Heart right ventricle (tissue), 16 donors: ENCODE measurements around the gene ATG4C. TPM values are rescaled to one million over a fixed set of nuclear protein-coding genes. Genes with fewer than 3 reads are reported as not detected.

ENCODE experiments used
- ATAC-seq, 8 donors: fragments of 200-7000 bp; cut with Tn5 transposase; one replicate each; pipeline ENCODE4 v1.9.1; 2020; ENCODE audit warnings: mild to moderate bottlenecking in 8 of 8, moderate library complexity in 8 of 8, moderate number of reproducible peaks in 1 of 8
- DNase-seq, 2 donors: peaks; one replicate each; pipeline ENCODE4 v3.0.0-alpha.2; 2020
- H3K27ac ChIP-seq, 10 donors: fragments of 200-600 bp; sonication (generic) in 2 of 10; one replicate each; pipeline versions ENCODE4 v1.5.0 to v1.8.0; 2020 to 2022; ENCODE audit warnings: mild to moderate bottlenecking in 3 of 10
- H3K27me3 ChIP-seq, 7 donors: fragments of 200-600 bp; one replicate each; pipeline ENCODE4 v1.8.0; 2021 to 2022; ENCODE audit warnings: mild to moderate bottlenecking in 2 of 7
- H3K36me3 ChIP-seq, 9 donors: fragments of 200-600 bp; sonication (generic) in 1 of 9; one replicate each; pipeline versions ENCODE4 v1.5.0 to v1.8.0; 2020 to 2022; ENCODE audit warnings: mild to moderate bottlenecking in 2 of 9
- H3K4me1 ChIP-seq, 9 donors: fragments of 200-600 bp; sonication (generic) in 1 of 9; one replicate each; pipeline versions ENCODE4 v1.5.0 to v1.8.0; 2020 to 2022; ENCODE audit warnings: mild to moderate bottlenecking in 4 of 9
- H3K4me3 ChIP-seq, 10 donors: fragments of 200-600 bp; sonication (generic) in 2 of 10; one replicate each; pipeline versions ENCODE4 v1.5.0 to v1.8.0; 2020 to 2022; ENCODE audit warnings: mild to moderate bottlenecking in 7 of 10, moderate library complexity in 2 of 10
- H3K9me3 ChIP-seq, 11 donors: fragments of 200-600 bp in 10 of 11; sonication (generic) in 2 of 11; one replicate each; pipeline versions ENCODE4 v1.5.0 to v1.8.0; 2013 to 2022; ENCODE audit warnings: mild to moderate bottlenecking in 2 of 11, control low read depth in 1 of 11, moderate library complexity in 1 of 11
- WGBS, 2 donors: extraction: QIAGEN DNeasy Blood & Tissue Kit; methylation state at CpG; one replicate each; pipeline ENCODE4 v1.1.7; 2013; ENCODE audit warnings: inconsistent platforms in 1 of 2; 5-methylcytosine and 5-hydroxymethylcytosine counted together
- intact Hi-C, 10 donors: fragments of 100-400 bp; cut with DNase I; formaldehyde crosslinking; loops; one replicate each; pipeline versions ENCODE4 v1.11.1 to v1.14.2; 2022
- polyA plus RNA-seq, 2 donors: library from polyadenylated mRNA; stranded (reverse); fragments of 200-250 nt; gene quantifications; one replicate each; pipeline ENCODE4 v1.2.3, GENCODE V29; 2013
- total RNA-seq, 10 donors: library from RNA; stranded (reverse); fragmentation: NEBNext Ultra II Directional in 3 of 10; extraction: Animal tissue kit (Norgen Biotek cat#: 25700) in 3 of 10; gene quantifications; one replicate each; pipeline versions ENCODE4 v1.2.1 to v1.2.4, GENCODE V29; 2021 to 2023
- TF ChIP-seq, protein P1 (sequence below), 9 donors: fragments of 200-600 bp; sonication (generic) in 2 of 9; IDR thresholded peaks; one replicate each; pipeline versions ENCODE4 v1.5.0 to v1.8.0; 2021 to 2022; ENCODE audit warnings: antibody characterized with exemption in 9 of 9, mild to moderate bottlenecking in 5 of 9, moderate library complexity in 1 of 9
- donor health status: Arrhythmogenic right ventricular cardiomyopathy.
- donor health status: ischemic (EF 13 %, LVEDD 7.1; RV severe dilation, severe dysfunction).
- donor health status: healthy with polysubstance abuse.
- donor health status: DM: no; HTN: yes; CAD: no.
- donor health status: DM: no; HTN: no; CAD: no.
- donor health status: ischemic (EF 25% LVEDD 6.9; RV normal size, moderate dysfunction).
- donor health status: ischemic (EF 25% LVEDD 5.7; RV mildly dilated, moderate dysfunction).
- donor health status: healthy.
- donor health status: DM: yes; HTN: yes; CAD: no.
- donor health status: Ischemic cardiomyopathy.
- donor health status: ischemic (EF 35%, LVEDD 5.7; RV mildly dilated, moderate dysfunction).
- donor health status: nonischemic (EF 11% LVEDD 7.7; RV severe dilation, severe dysfunction).
- donor health status: DM: yes; HTN: yes; CAD: no.
- donor health status: PGD.
- donor health status: ischemic (EF 29% LVEDD 5.4; RV normal size, mild dysfunction).
- donor health status: nonischemic (EF 23%, LVEDD 6.1; RV moderate dilation, normal function).

Gene ATG4C
- total and polyA plus RNA-seq, 12 donors = 4.2 to 17.9 (median 8.7) TPM

DNA sequence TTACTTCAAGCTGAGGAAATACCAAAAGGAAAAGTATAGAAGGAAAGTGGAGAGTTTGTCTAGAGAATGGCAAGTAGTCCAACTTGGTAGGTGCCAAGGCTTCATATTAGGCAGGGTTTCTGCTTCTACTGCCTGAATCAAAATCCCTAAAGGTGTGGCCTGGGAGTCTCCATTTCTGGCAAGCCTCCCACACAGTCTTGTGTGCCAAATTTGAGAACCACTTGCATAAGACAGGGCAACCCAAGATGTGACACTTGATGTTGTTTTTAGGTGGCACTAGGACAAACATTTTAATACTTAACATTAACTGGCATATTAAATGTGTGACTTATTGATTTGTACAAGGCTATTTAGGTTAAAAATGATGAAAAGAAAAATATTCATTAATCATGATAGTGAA is 60.1 kb downstream of the ATG4C start:
- H3K9me3 ChIP-seq = no peaks in the 10 kb centered on the region
- no peak overlapping the region for H3K4me3 ChIP-seq
- H3K4me1 ChIP-seq = peaks cover 0 to 4% (median 0%) of the 10 kb centered on the region in 9 donors
- DNase-seq = no peak
- peaks cover 0 to 17% (median 0%) of the 10 kb centered on the region in 9 donors for H3K36me3 ChIP-seq
- TF ChIP-seq, protein P1, sequence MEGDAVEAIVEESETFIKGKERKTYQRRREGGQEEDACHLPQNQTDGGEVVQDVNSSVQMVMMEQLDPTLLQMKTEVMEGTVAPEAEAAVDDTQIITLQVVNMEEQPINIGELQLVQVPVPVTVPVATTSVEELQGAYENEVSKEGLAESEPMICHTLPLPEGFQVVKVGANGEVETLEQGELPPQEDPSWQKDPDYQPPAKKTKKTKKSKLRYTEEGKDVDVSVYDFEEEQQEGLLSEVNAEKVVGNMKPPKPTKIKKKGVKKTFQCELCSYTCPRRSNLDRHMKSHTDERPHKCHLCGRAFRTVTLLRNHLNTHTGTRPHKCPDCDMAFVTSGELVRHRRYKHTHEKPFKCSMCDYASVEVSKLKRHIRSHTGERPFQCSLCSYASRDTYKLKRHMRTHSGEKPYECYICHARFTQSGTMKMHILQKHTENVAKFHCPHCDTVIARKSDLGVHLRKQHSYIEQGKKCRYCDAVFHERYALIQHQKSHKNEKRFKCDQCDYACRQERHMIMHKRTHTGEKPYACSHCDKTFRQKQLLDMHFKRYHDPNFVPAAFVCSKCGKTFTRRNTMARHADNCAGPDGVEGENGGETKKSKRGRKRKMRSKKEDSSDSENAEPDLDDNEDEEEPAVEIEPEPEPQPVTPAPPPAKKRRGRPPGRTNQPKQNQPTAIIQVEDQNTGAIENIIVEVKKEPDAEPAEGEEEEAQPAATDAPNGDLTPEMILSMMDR (IDR thresholded peaks at IDR 0.05) = no peak
- H3K27ac ChIP-seq = no peak overlapping the region
- ATAC-seq = no peak
- intact Hi-C loops = loop anchor here in 4 of 10 donors (5.0 to 10.0 kb wide), 3 partner anchors 598 to 691 kb away; partner anchors contain the start of genes EFCAB7 (in 1 of the 4) and ITGB3BP (in 1 of the 4)
- H3K27me3 ChIP-seq = no peaks in the 10 kb centered on the region

DNA sequence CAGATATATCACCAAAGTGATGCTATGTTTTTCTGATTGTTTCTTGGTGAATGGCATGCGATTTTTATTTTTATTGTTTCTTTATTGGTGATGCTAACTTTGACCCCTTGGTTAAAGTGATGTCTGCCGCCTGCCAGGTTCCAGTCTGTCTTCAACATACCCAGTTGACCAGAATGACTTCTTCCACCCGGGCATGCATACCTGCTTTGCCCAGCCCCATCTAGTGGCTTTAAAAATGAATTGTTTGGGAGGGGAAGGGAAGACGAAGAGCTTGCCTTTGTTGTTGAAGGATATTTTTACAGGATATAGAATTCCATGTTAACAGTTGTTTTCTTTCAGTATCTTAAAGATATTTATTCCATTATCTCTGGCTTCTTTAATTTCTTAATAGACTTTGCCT is 65.1 kb downstream of the ATG4C start:
- Histone ChIP-seq H3K27me3 (no peaks in the 10 kb centered on the region), H3K4me3 (no peak overlapping the region), H3K27ac (no peak overlapping the region), H3K9me3 (no peaks in the 10 kb centered on the region), H3K36me3 (peaks cover 0 to 35% (median 0%) of the 10 kb centered on the region in 9 donors), H3K4me1 (no peaks in the 10 kb centered on the region)
- ATAC-seq = no peak
- intact Hi-C loops = loop anchor here in 4 of 10 donors (5.0 to 10.0 kb wide), 3 partner anchors 593 to 686 kb away; partner anchors contain the start of genes EFCAB7 (in 1 of the 4) and ITGB3BP (in 1 of the 4)
- TF ChIP-seq, protein P1 (IDR thresholded peaks at IDR 0.05) = peak in 2 of 9 donors; percentile 9 to 11
- WGBS, 2 donors = 76 to 82% methylated on average over 4 of the region's 4 CpGs
- DNase-seq = no peak

DNA sequence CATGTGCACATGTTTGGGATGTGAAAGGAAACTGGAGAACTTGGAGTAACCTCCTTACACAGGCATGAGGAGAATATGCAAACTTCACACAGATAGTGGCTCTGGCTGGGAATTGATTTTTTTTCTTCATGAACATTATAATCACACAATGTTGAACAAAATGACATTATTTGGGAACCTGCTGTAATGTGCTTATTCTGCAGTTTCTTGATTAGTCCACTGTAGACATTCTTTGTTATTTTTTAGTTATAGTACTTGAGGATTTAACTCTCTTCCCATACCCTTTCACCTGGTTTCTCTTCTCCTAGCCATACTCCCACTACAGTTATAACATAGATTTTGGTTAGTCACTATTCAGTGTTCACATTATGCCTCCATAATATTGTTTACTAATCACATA is 68.3 kb downstream of the ATG4C start:
- Histone ChIP-seq H3K36me3 (peaks cover 0 to 47% (median 0%) of the 10 kb centered on the region in 9 donors), H3K27me3 (no peaks in the 10 kb centered on the region), H3K9me3 (no peaks in the 10 kb centered on the region), H3K4me1 (no peaks in the 10 kb centered on the region), H3K4me3 (no peak overlapping the region), H3K27ac (no peak overlapping the region)
- DNase-seq (no peak), ATAC-seq (no peak)
- TF ChIP-seq, protein P1 (IDR thresholded peaks at IDR 0.05) = no peak
- intact Hi-C loops = no loop called here

DNA sequence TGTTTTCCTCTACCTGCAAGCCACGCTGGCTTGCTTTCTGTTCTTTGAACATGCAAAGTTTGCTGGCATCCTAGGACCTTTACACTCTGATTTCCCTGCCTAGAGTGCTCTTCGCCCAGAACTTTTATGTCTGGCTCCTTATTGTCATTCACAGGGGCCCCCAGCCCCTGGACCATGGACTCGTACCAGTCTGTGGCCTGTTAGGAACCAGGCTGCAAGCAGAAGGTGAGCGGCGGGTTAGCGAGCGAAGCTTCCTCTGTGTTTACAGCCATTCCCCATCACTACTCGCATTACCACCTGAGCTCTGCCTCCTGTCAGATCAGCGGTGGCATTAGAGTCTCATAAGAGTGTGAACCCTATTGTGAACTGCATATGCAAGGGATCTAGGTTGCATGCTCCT is 73.0 kb downstream of the ATG4C start:
- Histone ChIP-seq H3K9me3 (no peaks in the 10 kb centered on the region), H3K4me1 (no peaks in the 10 kb centered on the region), H3K27me3 (no peaks in the 10 kb centered on the region), H3K36me3 (peaks cover 0 to 68% (median 0%) of the 10 kb centered on the region in 9 donors), H3K27ac (no peak overlapping the region), H3K4me3 (no peak overlapping the region)
- 87% methylated on average over 9 of the region's 9 CpGs for WGBS, 2 donors
- no peak for DNase-seq
- intact Hi-C loops = no loop called here
- TF ChIP-seq, protein P1 (IDR thresholded peaks at IDR 0.05) = no peak
- ATAC-seq = no peak
